GM19328 (cell line): Measurements from ENCODE around the gene TNF.

ENCODE experiments used
- ATAC-seq: cut with Tn5 transposase; IDR thresholded peaks from one replicate; pipeline ENCODE4 v1.9.1; 2021; ENCODE audit warnings: mild to moderate bottlenecking, moderate library complexity; ENCODE audit not compliant: unreplicated experiment

Gene TNF

GRCh38 chr6:31622684-31623091 lies 47.3 kb downstream of the TNF start:
- no peak for ATAC-seq

GRCh38 chr6:31624070-31624469 lies 48.7 kb downstream of the TNF start:
- no peak for ATAC-seq

DNA sequence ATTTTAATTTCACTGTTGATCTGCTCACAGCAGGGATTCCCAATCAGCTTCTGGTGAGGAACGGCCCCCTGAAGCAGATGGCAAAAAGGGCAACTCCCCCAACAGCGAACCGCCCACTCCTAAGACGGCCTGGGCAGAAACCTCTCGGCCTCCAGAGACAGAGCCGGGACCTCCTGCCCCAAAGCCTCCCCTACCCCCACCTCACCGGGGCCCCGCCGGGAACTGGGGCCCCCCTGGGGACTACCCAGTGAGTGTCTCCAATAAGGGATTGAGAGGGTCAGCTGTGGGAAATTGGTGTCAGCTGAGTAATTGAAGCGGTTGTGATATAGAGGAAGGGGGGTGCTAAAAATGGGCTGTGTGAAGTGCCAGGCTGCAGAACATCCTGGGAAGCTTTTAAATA lies 51.6 kb downstream of the TNF start:
- no peak for ATAC-seq

DNA sequence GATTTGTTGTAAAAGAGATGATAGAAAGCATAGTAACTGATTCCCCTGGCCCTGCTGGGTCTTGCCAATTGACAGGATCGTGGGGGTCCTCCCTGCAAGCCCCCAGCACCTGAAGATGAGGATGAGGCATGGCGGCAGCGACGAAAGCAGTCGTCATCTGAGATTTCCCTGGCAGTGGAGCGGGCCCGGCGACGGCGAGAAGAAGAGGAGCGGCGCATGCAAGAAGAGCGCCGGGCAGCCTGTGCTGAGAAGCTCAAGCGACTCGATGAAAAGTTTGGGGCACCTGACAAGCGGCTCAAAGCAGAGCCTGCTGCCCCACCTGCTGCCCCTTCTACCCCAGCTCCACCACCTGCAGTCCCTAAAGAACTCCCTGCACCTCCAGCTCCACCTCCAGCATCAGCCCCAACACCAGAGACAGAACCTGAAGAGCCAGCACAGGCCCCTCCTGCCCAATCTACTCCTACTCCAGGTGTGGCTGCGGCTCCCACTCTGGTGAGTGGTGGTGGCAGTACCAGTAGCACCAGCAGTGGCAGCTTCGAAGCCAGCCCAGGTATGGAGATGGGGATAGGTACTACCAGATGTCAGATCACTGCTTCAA lies 52.4 kb downstream of the TNF start:
- ATAC-seq = no peak
